ENCODE results near the gene NPHP1.

DNA sequence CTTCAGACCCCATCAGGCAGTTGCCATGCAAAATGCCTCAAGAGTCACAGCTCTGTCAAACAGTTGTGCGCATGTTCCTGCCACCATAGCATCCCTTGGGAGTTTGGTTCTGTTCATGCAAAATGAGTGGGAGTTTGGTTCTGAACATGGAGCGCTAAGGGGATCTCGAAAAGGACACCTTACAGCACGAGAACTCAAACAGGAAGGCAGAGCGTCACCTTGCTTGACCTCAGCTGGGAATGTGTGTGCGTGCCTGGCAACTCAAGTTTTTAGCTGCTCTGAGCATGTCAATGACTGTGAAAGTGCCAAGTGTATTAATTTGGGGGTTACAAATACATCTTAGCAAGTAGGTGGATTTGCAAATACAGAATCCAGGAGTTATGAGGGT lies 105.8 kb downstream of the NPHP1 start:
- TF ChIP-seq, protein P1, sequence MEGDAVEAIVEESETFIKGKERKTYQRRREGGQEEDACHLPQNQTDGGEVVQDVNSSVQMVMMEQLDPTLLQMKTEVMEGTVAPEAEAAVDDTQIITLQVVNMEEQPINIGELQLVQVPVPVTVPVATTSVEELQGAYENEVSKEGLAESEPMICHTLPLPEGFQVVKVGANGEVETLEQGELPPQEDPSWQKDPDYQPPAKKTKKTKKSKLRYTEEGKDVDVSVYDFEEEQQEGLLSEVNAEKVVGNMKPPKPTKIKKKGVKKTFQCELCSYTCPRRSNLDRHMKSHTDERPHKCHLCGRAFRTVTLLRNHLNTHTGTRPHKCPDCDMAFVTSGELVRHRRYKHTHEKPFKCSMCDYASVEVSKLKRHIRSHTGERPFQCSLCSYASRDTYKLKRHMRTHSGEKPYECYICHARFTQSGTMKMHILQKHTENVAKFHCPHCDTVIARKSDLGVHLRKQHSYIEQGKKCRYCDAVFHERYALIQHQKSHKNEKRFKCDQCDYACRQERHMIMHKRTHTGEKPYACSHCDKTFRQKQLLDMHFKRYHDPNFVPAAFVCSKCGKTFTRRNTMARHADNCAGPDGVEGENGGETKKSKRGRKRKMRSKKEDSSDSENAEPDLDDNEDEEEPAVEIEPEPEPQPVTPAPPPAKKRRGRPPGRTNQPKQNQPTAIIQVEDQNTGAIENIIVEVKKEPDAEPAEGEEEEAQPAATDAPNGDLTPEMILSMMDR (IDR thresholded peaks at IDR 0.05; ENCODE audit: borderline replicate concordance, extremely low read depth, low read length, poor library complexity, severe bottlenecking), result no peak
- TF ChIP-seq EZH2 (IDR thresholded peaks at IDR 0.05; ENCODE audit: borderline replicate concordance, low read depth, low read length, severe bottlenecking), result no peak

Measured in DND-41 (cell line).